ENCODE measurements around the gene CKB.

GRCh38 chr14:103529383-103530365 lies 7.0 kb upstream of the CKB start:
- TF ChIP-seq, protein P1, sequence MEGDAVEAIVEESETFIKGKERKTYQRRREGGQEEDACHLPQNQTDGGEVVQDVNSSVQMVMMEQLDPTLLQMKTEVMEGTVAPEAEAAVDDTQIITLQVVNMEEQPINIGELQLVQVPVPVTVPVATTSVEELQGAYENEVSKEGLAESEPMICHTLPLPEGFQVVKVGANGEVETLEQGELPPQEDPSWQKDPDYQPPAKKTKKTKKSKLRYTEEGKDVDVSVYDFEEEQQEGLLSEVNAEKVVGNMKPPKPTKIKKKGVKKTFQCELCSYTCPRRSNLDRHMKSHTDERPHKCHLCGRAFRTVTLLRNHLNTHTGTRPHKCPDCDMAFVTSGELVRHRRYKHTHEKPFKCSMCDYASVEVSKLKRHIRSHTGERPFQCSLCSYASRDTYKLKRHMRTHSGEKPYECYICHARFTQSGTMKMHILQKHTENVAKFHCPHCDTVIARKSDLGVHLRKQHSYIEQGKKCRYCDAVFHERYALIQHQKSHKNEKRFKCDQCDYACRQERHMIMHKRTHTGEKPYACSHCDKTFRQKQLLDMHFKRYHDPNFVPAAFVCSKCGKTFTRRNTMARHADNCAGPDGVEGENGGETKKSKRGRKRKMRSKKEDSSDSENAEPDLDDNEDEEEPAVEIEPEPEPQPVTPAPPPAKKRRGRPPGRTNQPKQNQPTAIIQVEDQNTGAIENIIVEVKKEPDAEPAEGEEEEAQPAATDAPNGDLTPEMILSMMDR (IDR thresholded peaks at IDR 0.05): no peak
- TF ChIP-seq POLR2A (IDR thresholded peaks at IDR 0.05) (no peak), POLR2AphosphoS5 (IDR thresholded peaks at IDR 0.05) (no peak), EP300 (IDR thresholded peaks at IDR 0.05) (no peak)
